ENCODE measurements around the gene USP12.

- no peak for TF ChIP-seq CTCF (conservative IDR thresholded peaks at IDR 0.05; ENCODE audit: low read length)
- no peak for TF ChIP-seq EZH2phosphoT487 (IDR thresholded peaks at IDR 0.05; ENCODE audit: borderline replicate concordance)
Observed at GRCh38 chr13:27020415-27020814, 151.2 kb downstream of the USP12 start.

All from Loucy (cell line).